Activated naive CD4-positive, alpha-beta T cell treated with anti-CD3 and anti-CD28 coated beads, Interleukin-2, amount 50 U/mL, for 16 hours (primary cell): Measurements from ENCODE around the gene AGBL2.
A peak's percentile ranks its signal among the peaks of the same experiment; 100 is the strongest.
"Not testable (repeated sequence)": the region's sequence is repeated elsewhere in the genome, so short reads cannot be mapped to it uniquely, and the experiment has no call there.

ENCODE experiments used
- DNase-seq: peaks from one replicate; pipeline ENCODE4 v3.0.0-alpha.2; 2020

AGBL2 gene

GRCh38 chr11:47686704-47687103 is 28.5 kb downstream of the AGBL2 start:
- DNase-seq, result not testable (repeated sequence)

GRCh38 chr11:47686151-47686550 is 29.0 kb downstream of the AGBL2 start:
- no peak for DNase-seq

- DNase-seq, result no peak
Measured at GRCh38 chr11:47675851-47676250, 39.3 kb downstream of the AGBL2 start.

- DNase-seq, result no peak
Measured at GRCh38 chr11:47672283-47672730, 42.9 kb downstream of the AGBL2 start.

- no peak for DNase-seq
Measured at GRCh38 chr11:47669856-47670255, 45.3 kb downstream of the AGBL2 start.

- no peak for DNase-seq
Measured at GRCh38 chr11:47668665-47669064, 46.5 kb downstream of the AGBL2 start.

GRCh38 chr11:47667555-47667954 is 47.6 kb downstream of the AGBL2 start:
- no peak for DNase-seq

- no peak for DNase-seq
Measured at GRCh38 chr11:47667135-47667534, 48.0 kb downstream of the AGBL2 start.

GRCh38 chr11:47664936-47665335 is 50.2 kb downstream of the AGBL2 start:
- not testable (repeated sequence) for DNase-seq

GRCh38 chr11:47661245-47661644 is 53.9 kb downstream of the AGBL2 start:
- no peak for DNase-seq

GRCh38 chr11:47659276-47659675 is 55.9 kb downstream of the AGBL2 start:
- DNase-seq, result no peak

GRCh38 chr11:47656260-47656885 is 58.8 kb downstream of the AGBL2 start:
- no peak for DNase-seq

- no peak for DNase-seq
Measured at GRCh38 chr11:47651818-47652469, 63.2 kb downstream of the AGBL2 start.

GRCh38 chr11:47649276-47649675 is 65.9 kb downstream of the AGBL2 start:
- no peak for DNase-seq

- no peak for DNase-seq
Measured at GRCh38 chr11:47646019-47646418, 69.2 kb downstream of the AGBL2 start.

GRCh38 chr11:47645500-47645899 is 69.7 kb downstream of the AGBL2 start:
- DNase-seq, result no peak

- DNase-seq, result peak; percentile 94
Measured at GRCh38 chr11:47642099-47642855, 72.9 kb downstream of the AGBL2 start, which contains the start of gene MTCH2. Gene MTCH2, minus strand, starts transcription at chr11:47642559. Its CDS starts 94 bp downstream, at chr11:47642465.

- no peak for DNase-seq
Measured at GRCh38 chr11:47641600-47642098, 73.5 kb downstream of the AGBL2 start.

- DNase-seq, result not testable (repeated sequence)
Measured at GRCh38 chr11:47640506-47640905, 74.7 kb downstream of the AGBL2 start.

GRCh38 chr11:47636331-47636730 is 78.8 kb downstream of the AGBL2 start:
- DNase-seq, result not testable (repeated sequence)

- no peak for DNase-seq
Measured at GRCh38 chr11:47631473-47631872, 83.7 kb downstream of the AGBL2 start.

GRCh38 chr11:47628026-47628425 is 87.1 kb downstream of the AGBL2 start:
- no peak for DNase-seq

GRCh38 chr11:47626234-47626633 is 88.9 kb downstream of the AGBL2 start:
- no peak for DNase-seq
